MCF 10A (cell line): Measurements from ENCODE around the gene PSME3. TPM values are rescaled to one million over a fixed set of nuclear protein-coding genes. Genes with fewer than 3 reads are reported as not detected.

Source experiments
- BruUV-seq: library from RNA; stranded (reverse); fragments of 400-500 nt; replicated peaks from 2 replicates; lab custom pipeline; 2021; lab: Mats Ljungman, UMichigan
- CTCF ChIA-PET: fragments of 300-600 bp; sonication (Branson Sonifier 250); formaldehyde crosslinking; extraction: SDS; loops from one replicate; lab custom pipeline; 2021; ENCODE audit warnings: antibody characterized with exemption, inconsistent platforms; lab: Yijun Ruan, JAX
- POLR2A ChIA-PET: fragments of 300-600, 350-650 bp; sonication (Branson Sonifier 250); formaldehyde crosslinking; extraction: SDS; loops from one replicate; lab custom pipeline; 2020; ENCODE audit warnings: antibody characterized with exemption, inconsistent platforms; lab: Yijun Ruan, JAX
- DNase-seq: peaks from one replicate; pipeline ENCODE4 v3.0.0-alpha.2; 2018; ENCODE audit not compliant: unreplicated experiment
- H3K27ac Mint-ChIP-seq: one replicate; pipeline ENCODE4 v1.8.0; 2022; ENCODE audit warnings: mild to moderate bottlenecking, low read depth, mixed read lengths; ENCODE audit not compliant: unreplicated experiment
- H3K27me3 Mint-ChIP-seq: one replicate; pipeline ENCODE4 v1.8.0; 2022; ENCODE audit warnings: mixed read lengths; ENCODE audit not compliant: insufficient read depth, unreplicated experiment
- H3K36me3 Mint-ChIP-seq: one replicate; pipeline ENCODE4 v1.8.0; 2022; ENCODE audit warnings: mild to moderate bottlenecking, moderate library complexity, mixed read lengths; ENCODE audit not compliant: insufficient read depth, unreplicated experiment
- H3K4me1 Mint-ChIP-seq: one replicate; pipeline ENCODE4 v1.8.0; 2022; ENCODE audit warnings: mixed read lengths; ENCODE audit not compliant: insufficient read depth, unreplicated experiment
- H3K4me3 Mint-ChIP-seq: one replicate; pipeline ENCODE4 v1.8.0; 2022; ENCODE audit warnings: mild to moderate bottlenecking, moderate library complexity, mixed read lengths; ENCODE audit not compliant: unreplicated experiment
- H3K9me3 Mint-ChIP-seq: one replicate; pipeline ENCODE4 v1.8.0; 2022; ENCODE audit warnings: mixed read lengths; ENCODE audit not compliant: unreplicated experiment
- intact Hi-C: fragments of 100-400 bp; cut with micrococcal nuclease; formaldehyde crosslinking; loops from 2 replicates; pipeline ENCODE4 v1.14.1; 2022
- total RNA-seq: library from RNA; stranded (reverse); gene quantifications from 2 replicates; pipeline ENCODE4 v1.2.3, GENCODE V29; 2022
- TF ChIP-seq, protein P1 (sequence below): fragments of 200-600 bp; IDR thresholded peaks from one replicate; pipeline ENCODE4 v1.8.0; 2022; ENCODE audit warnings: antibody characterized with exemption, mild to moderate bottlenecking; ENCODE audit not compliant: unreplicated experiment

PSME3 gene
- total RNA-seq, 1 experiment from 2014 or later: 220 TPM

DNA sequence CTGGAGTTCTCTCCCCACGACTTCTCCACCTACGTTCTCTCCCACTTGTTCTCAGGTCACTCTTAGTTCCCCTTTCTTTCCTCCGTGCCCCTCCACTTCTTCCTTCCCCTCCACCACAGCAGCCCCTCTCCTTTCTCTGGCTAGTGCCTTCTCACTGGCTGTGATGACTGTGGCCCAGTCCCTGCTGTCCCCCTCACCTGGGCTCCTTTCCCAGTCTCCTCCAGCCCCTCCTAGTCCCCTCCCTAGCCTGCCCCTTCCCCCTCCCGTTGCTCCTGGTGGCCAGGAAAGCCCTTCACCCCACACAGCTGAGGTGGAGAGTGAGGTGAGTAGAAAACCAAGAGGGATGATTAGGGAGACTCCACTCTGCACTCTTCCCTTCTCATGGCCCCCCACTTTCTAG lies 38.1 kb upstream of the PSME3 start:
- H3K4me3 Mint-ChIP-seq: no peak overlapping the region
- intact Hi-C loops: no loop called here
- BruUV-seq: no TSS peak
- no peak overlapping the region for H3K27ac Mint-ChIP-seq
- DNase-seq: no peak
- POLR2A ChIA-PET: interaction anchor here (1.0 to 1.4 kb wide), 2 partner anchors 21 to 28 kb away, joined by 3 to 6 read pairs; partner anchors contain the start of gene VPS25
- CTCF ChIA-PET: interaction anchor here (1.5 kb wide), 1 partner anchor 14 kb away, joined by 3 read pairs; no protein-coding TSS in a partner anchor
- H3K27me3 Mint-ChIP-seq: no peaks in the 10 kb centered on the region
- TF ChIP-seq, protein P1, sequence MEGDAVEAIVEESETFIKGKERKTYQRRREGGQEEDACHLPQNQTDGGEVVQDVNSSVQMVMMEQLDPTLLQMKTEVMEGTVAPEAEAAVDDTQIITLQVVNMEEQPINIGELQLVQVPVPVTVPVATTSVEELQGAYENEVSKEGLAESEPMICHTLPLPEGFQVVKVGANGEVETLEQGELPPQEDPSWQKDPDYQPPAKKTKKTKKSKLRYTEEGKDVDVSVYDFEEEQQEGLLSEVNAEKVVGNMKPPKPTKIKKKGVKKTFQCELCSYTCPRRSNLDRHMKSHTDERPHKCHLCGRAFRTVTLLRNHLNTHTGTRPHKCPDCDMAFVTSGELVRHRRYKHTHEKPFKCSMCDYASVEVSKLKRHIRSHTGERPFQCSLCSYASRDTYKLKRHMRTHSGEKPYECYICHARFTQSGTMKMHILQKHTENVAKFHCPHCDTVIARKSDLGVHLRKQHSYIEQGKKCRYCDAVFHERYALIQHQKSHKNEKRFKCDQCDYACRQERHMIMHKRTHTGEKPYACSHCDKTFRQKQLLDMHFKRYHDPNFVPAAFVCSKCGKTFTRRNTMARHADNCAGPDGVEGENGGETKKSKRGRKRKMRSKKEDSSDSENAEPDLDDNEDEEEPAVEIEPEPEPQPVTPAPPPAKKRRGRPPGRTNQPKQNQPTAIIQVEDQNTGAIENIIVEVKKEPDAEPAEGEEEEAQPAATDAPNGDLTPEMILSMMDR: no peak
- H3K9me3 Mint-ChIP-seq: no peaks in the 10 kb centered on the region
- peaks cover 17% of the 10 kb centered on the region for H3K4me1 Mint-ChIP-seq
- no peaks in the 10 kb centered on the region for H3K36me3 Mint-ChIP-seq

DNA sequence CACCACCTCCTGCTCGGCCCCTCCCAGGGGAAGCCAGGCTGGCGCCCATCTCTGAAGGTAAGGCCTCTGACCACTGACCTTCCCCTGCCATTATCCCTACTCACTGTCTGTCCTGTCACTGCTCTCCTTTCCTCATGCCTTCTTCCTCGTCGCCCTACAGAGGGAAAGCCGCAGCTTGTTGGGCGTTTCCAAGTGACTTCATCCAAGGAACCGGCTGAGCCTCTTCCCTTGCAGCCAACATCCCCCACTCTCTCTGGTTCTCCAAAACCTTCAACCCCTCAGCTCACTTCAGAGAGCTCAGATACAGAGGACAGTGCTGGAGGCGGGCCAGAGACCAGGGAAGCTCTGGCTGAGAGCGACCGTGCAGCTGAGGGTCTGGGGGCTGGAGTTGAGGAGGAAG lies 37.7 kb upstream of the PSME3 start:
- Mint-ChIP-seq H3K27ac (no peak overlapping the region), H3K9me3 (no peaks in the 10 kb centered on the region), H3K4me1 (peaks cover 17% of the 10 kb centered on the region), H3K36me3 (no peaks in the 10 kb centered on the region), H3K27me3 (no peaks in the 10 kb centered on the region), H3K4me3 (no peak overlapping the region)
- intact Hi-C loops: no loop called here
- BruUV-seq: no TSS peak
- ChIA-PET POLR2A (interaction anchor here (1.4 kb wide), 1 partner anchor 22 kb away, joined by 6 read pairs; the partner anchor contains the start of gene VPS25), CTCF (interaction anchor here (1.5 kb wide), 1 partner anchor 14 kb away, joined by 3 read pairs; no protein-coding TSS in a partner anchor)
- TF ChIP-seq, protein P1: no peak
- no peak for DNase-seq

DNA sequence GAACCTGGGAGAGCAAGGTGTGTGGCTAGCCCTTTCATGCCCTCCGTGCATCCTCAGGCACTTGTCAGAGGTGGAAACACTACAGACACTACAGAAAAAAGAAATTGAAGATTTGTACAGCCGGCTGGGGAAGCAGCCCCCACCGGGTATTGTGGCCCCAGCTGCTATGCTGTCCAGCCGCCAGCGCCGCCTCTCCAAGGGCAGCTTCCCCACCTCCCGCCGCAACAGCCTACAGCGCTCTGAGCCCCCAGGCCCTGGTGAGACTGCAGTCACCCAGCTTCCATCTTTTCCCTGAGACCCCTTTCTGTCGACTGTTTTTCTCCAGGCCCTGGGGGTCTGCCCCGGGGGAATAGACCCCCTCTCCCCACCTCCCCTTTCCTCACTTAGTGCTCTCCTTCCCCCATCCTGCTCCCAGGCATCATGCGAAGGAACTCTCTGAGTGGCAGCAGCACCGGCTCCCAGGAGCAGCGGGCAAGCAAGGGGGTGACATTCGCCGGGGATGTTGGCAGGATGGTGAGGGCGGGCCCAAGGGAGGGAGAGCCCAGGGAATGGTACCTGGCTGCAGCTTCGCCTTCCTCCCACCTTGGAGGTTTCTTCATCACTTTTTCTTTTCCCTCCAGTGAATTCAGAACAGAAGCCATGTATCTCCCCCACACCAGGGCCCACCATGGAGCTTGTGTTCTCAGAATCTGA lies 37.0 kb upstream of the PSME3 start:
- intact Hi-C loops: no loop called here
- H3K27ac Mint-ChIP-seq: no peak overlapping the region
- H3K9me3 Mint-ChIP-seq: no peaks in the 10 kb centered on the region
- no TSS peak for BruUV-seq
- peak overlapping the region; percentile 21 for H3K4me3 Mint-ChIP-seq
- H3K27me3 Mint-ChIP-seq: no peaks in the 10 kb centered on the region
- no peak for DNase-seq
- H3K4me1 Mint-ChIP-seq: peaks cover 17% of the 10 kb centered on the region
- ChIA-PET POLR2A (interaction anchor here (0.6 to 2.7 kb wide), 2 partner anchors 28 to 191 kb away, joined by 3 to 16 read pairs; partner anchors contain the start of gene BECN1), CTCF (interaction anchor here (1.5 kb wide), 1 partner anchor 13 kb away, joined by 3 read pairs; no protein-coding TSS in a partner anchor)
- no peaks in the 10 kb centered on the region for H3K36me3 Mint-ChIP-seq
- TF ChIP-seq, protein P1: no peak
